ENCODE data around the gene NEK7. TPM values are rescaled to one million over a fixed set of nuclear protein-coding genes. Genes with fewer than 3 reads are reported as not detected.

NEK7 gene
- total and polyA plus RNA-seq, 4 donors = 60.1 to 164 (median 106) TPM

GRCh38 chr1:198276241-198276640 lies 119.4 kb downstream of the NEK7 start:
- no peaks in the 10 kb centered on the region for H3K9me3 ChIP-seq (ENCODE audit: control insufficient read depth, low read length)
- DNase-seq (no peak), ATAC-seq (ENCODE audit: low FRiP score) (no peak)
- no peaks in the 10 kb centered on the region for H3K4me1 ChIP-seq (ENCODE audit: control insufficient read depth in 1 of 2, insufficient read depth in 2 of 2, low read length in 2 of 2)
- H3K27me3 ChIP-seq (ENCODE audit: control insufficient read depth in 1 of 2, insufficient read depth in 2 of 2, low read length in 1 of 2) = no peaks in the 10 kb centered on the region
- H3K36me3 ChIP-seq (ENCODE audit: control insufficient read depth in 1 of 2, insufficient read depth in 2 of 2, low read length in 1 of 2) = no peaks in the 10 kb centered on the region
- no peak overlapping the region for H3K4me3 ChIP-seq (ENCODE audit: low read length in 2 of 2)
- 92 to 93% methylated on average over 1 of the region's 1 CpG for WGBS, 2 donors
- intact Hi-C loops (cut with DNase I) = no loop called here
- H3K27ac ChIP-seq (ENCODE audit: low read depth in 1 of 2, low read length in 2 of 2) = no peak overlapping the region

- H3K27me3 ChIP-seq (ENCODE audit: control insufficient read depth in 1 of 2, insufficient read depth in 2 of 2, low read length in 1 of 2) = no peaks in the 10 kb centered on the region
- no peak for ATAC-seq (ENCODE audit: low FRiP score)
- WGBS, 2 donors = 83 to 94% methylated on average over 1 of the region's 1 CpG
Measured at GRCh38 chr1:198278943-198279342, 122.1 kb downstream of the NEK7 start.

DNA sequence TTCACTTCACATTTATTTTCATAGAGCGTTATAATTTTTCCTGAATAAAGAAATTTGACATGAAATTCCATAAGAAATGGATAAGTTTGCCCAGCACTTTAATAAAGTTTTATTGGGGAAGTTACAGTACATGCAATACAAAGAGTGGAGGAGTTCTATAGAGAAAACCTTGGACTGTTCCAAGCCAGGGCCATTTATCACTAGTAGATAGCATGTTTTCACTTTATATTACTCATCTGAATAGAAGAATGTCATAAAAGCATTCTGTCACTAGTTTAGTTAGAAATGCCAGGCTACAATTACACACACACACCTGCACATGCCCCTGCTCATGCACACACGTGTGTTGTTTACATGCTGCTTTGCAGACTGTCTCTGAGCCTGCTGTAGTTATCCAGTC lies 123.3 kb downstream of the NEK7 start:
- no peaks in the 10 kb centered on the region for H3K4me1 ChIP-seq (ENCODE audit: control insufficient read depth in 1 of 2, insufficient read depth in 2 of 2, low read length in 2 of 2)
- no peak overlapping the region for H3K4me3 ChIP-seq (ENCODE audit: low read length in 2 of 2)
- DNase-seq (no peak), ATAC-seq (ENCODE audit: low FRiP score) (no peak)
- H3K9me3 ChIP-seq (ENCODE audit: control insufficient read depth, low read length) = no peaks in the 10 kb centered on the region
- 91 to 96% methylated on average over 2 of the region's 2 CpGs for WGBS, 2 donors
- no peak overlapping the region for H3K27ac ChIP-seq (ENCODE audit: low read depth in 1 of 2, low read length in 2 of 2)
- intact Hi-C loops (cut with DNase I) = no loop called here
- no peaks in the 10 kb centered on the region for H3K36me3 ChIP-seq (ENCODE audit: control insufficient read depth in 1 of 2, insufficient read depth in 2 of 2, low read length in 1 of 2)
- no peaks in the 10 kb centered on the region for H3K27me3 ChIP-seq (ENCODE audit: control insufficient read depth in 1 of 2, insufficient read depth in 2 of 2, low read length in 1 of 2)

More at GRCh38 chr1:198278943-198279342, 122.1 kb downstream of the NEK7 start:
- H3K9me3 ChIP-seq (ENCODE audit: control insufficient read depth, low read length) = no peaks in the 10 kb centered on the region
- no peaks in the 10 kb centered on the region for H3K36me3 ChIP-seq (ENCODE audit: control insufficient read depth in 1 of 2, insufficient read depth in 2 of 2, low read length in 1 of 2)
- no peak overlapping the region for H3K27ac ChIP-seq (ENCODE audit: low read depth in 1 of 2, low read length in 2 of 2)
- H3K4me3 ChIP-seq (ENCODE audit: low read length in 2 of 2) = no peak overlapping the region
- no peak for DNase-seq
- intact Hi-C loops (cut with DNase I) = no loop called here
- H3K4me1 ChIP-seq (ENCODE audit: control insufficient read depth in 1 of 2, insufficient read depth in 2 of 2, low read length in 2 of 2) = no peaks in the 10 kb centered on the region

DNA sequence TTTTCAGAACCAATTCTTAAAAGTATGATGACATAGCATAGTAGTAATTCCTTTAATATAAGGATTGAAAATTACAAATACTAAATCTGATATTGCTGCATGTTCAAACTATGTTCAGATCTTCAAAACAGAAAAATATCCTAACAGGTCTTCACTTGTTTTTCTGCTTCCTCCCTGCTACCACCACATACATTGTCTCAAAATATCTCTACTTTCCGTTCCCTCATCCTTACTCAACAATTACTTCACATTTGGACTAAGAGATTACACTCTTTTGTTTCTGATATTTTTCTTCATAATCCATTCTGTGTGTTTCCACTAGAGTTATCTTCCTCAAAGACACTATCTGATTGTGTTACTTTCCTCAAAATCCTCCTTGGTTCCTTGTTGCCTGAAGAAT lies 125.1 kb downstream of the NEK7 start:
- Histone ChIP-seq H3K4me3 (ENCODE audit: low read length in 2 of 2) (no peak overlapping the region), H3K4me1 (ENCODE audit: control insufficient read depth in 1 of 2, insufficient read depth in 2 of 2, low read length in 2 of 2) (no peaks in the 10 kb centered on the region), H3K27ac (ENCODE audit: low read depth in 1 of 2, low read length in 2 of 2) (no peak overlapping the region), H3K36me3 (ENCODE audit: control insufficient read depth in 1 of 2, insufficient read depth in 2 of 2, low read length in 1 of 2) (peaks cover 0 to 1% of the 10 kb centered on the region in 2 donors), H3K27me3 (ENCODE audit: control insufficient read depth in 1 of 2, insufficient read depth in 2 of 2, low read length in 1 of 2) (no peaks in the 10 kb centered on the region), H3K9me3 (ENCODE audit: control insufficient read depth, low read length) (no peaks in the 10 kb centered on the region)
- intact Hi-C loops (cut with DNase I) = no loop called here
- DNase-seq (no peak), ATAC-seq (ENCODE audit: low FRiP score) (no peak)
- 87 to 91% methylated on average over 1 of the region's 1 CpG for WGBS, 2 donors

- 69 to 75% methylated on average over 6 of the region's 6 CpGs for WGBS, 2 donors
- ATAC-seq (ENCODE audit: low FRiP score) (no peak), DNase-seq (no peak)
- intact Hi-C loops (cut with DNase I) = no loop called here
- H3K27ac ChIP-seq (ENCODE audit: low read depth in 1 of 2, low read length in 2 of 2) = no peak overlapping the region
- no peaks in the 10 kb centered on the region for H3K4me1 ChIP-seq (ENCODE audit: control insufficient read depth in 1 of 2, insufficient read depth in 2 of 2, low read length in 2 of 2)
- peaks cover 0 to 1% of the 10 kb centered on the region in 2 donors for H3K36me3 ChIP-seq (ENCODE audit: control insufficient read depth in 1 of 2, insufficient read depth in 2 of 2, low read length in 1 of 2)
- no peaks in the 10 kb centered on the region for H3K9me3 ChIP-seq (ENCODE audit: control insufficient read depth, low read length)
- H3K27me3 ChIP-seq (ENCODE audit: control insufficient read depth in 1 of 2, insufficient read depth in 2 of 2, low read length in 1 of 2) = no peaks in the 10 kb centered on the region
- no peak overlapping the region for H3K4me3 ChIP-seq (ENCODE audit: low read length in 2 of 2)
Measured at GRCh38 chr1:198283222-198283621, 126.4 kb downstream of the NEK7 start.

- no peaks in the 10 kb centered on the region for H3K4me1 ChIP-seq (ENCODE audit: control insufficient read depth in 1 of 2, insufficient read depth in 2 of 2, low read length in 2 of 2)
- no peak overlapping the region for H3K27ac ChIP-seq (ENCODE audit: low read depth in 1 of 2, low read length in 2 of 2)
- intact Hi-C loops (cut with DNase I) = no loop called here
- ATAC-seq (ENCODE audit: low FRiP score) (no peak), DNase-seq (no peak)
- no peaks in the 10 kb centered on the region for H3K27me3 ChIP-seq (ENCODE audit: control insufficient read depth in 1 of 2, insufficient read depth in 2 of 2, low read length in 1 of 2)
- 77 to 83% methylated on average over 4 of the region's 4 CpGs for WGBS, 2 donors
- no peaks in the 10 kb centered on the region for H3K9me3 ChIP-seq (ENCODE audit: control insufficient read depth, low read length)
- H3K36me3 ChIP-seq (ENCODE audit: control insufficient read depth in 1 of 2, insufficient read depth in 2 of 2, low read length in 1 of 2) = peaks cover 0 to 1% of the 10 kb centered on the region in 2 donors
- H3K4me3 ChIP-seq (ENCODE audit: low read length in 2 of 2) = no peak overlapping the region
Measured at GRCh38 chr1:198287916-198288315, 131.1 kb downstream of the NEK7 start.

DNA sequence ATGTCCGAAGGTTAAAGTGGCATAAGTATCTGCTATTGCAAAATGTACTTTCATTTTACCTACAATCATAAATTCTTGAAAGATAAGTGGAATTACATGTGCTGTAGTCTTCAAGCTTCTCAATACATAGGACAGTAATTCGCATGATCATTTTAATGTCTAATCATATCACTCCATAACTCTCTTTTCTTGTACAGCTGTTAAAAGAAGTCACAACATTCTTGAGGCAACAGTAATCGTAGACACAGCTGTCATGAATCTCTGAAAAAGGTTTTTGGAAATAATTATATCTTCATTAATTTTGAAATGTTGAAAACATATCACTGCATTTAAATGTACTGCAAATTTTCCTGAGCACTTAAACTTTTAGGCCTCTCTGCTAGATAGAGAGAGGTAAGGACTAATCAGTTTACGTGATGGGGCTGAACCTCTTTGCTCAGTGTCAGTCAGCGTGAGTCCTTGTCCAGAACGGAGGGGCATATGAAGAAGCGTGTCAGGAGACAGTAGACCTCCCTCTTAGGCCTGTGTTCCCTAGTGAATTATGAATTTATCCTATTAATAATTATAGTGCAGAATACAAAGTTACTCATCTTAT lies 133.4 kb downstream of the NEK7 start:
- Histone ChIP-seq H3K36me3 (ENCODE audit: control insufficient read depth in 1 of 2, insufficient read depth in 2 of 2, low read length in 1 of 2) (peaks cover 0 to 1% of the 10 kb centered on the region in 2 donors), H3K27ac (ENCODE audit: low read depth in 1 of 2, low read length in 2 of 2) (no peak overlapping the region), H3K4me1 (ENCODE audit: control insufficient read depth in 1 of 2, insufficient read depth in 2 of 2, low read length in 2 of 2) (no peaks in the 10 kb centered on the region), H3K27me3 (ENCODE audit: control insufficient read depth in 1 of 2, insufficient read depth in 2 of 2, low read length in 1 of 2) (no peaks in the 10 kb centered on the region), H3K9me3 (ENCODE audit: control insufficient read depth, low read length) (no peaks in the 10 kb centered on the region), H3K4me3 (ENCODE audit: low read length in 2 of 2) (no peak overlapping the region)
- DNase-seq = no peak
- 92% methylated on average over 7 of the region's 7 CpGs for WGBS, 2 donors
- intact Hi-C loops (cut with DNase I) = no loop called here
- ATAC-seq (ENCODE audit: low FRiP score) = no peak

GRCh38 chr1:198291036-198291435 lies 134.2 kb downstream of the NEK7 start:
- Histone ChIP-seq H3K27ac (ENCODE audit: low read depth in 1 of 2, low read length in 2 of 2) (no peak overlapping the region), H3K4me1 (ENCODE audit: control insufficient read depth in 1 of 2, insufficient read depth in 2 of 2, low read length in 2 of 2) (no peaks in the 10 kb centered on the region), H3K27me3 (ENCODE audit: control insufficient read depth in 1 of 2, insufficient read depth in 2 of 2, low read length in 1 of 2) (no peaks in the 10 kb centered on the region), H3K36me3 (ENCODE audit: control insufficient read depth in 1 of 2, insufficient read depth in 2 of 2, low read length in 1 of 2) (peaks cover 0 to 1% of the 10 kb centered on the region in 2 donors), H3K9me3 (ENCODE audit: control insufficient read depth, low read length) (no peaks in the 10 kb centered on the region), H3K4me3 (ENCODE audit: low read length in 2 of 2) (no peak overlapping the region)
- intact Hi-C loops (cut with DNase I) = no loop called here
- ATAC-seq (ENCODE audit: low FRiP score) (no peak), DNase-seq (no peak)

- intact Hi-C loops (cut with DNase I) = no loop called here
- Histone ChIP-seq H3K27ac (ENCODE audit: low read depth in 1 of 2, low read length in 2 of 2) (no peak overlapping the region), H3K27me3 (ENCODE audit: control insufficient read depth in 1 of 2, insufficient read depth in 2 of 2, low read length in 1 of 2) (no peaks in the 10 kb centered on the region), H3K4me1 (ENCODE audit: control insufficient read depth in 1 of 2, insufficient read depth in 2 of 2, low read length in 2 of 2) (no peaks in the 10 kb centered on the region), H3K36me3 (ENCODE audit: control insufficient read depth in 1 of 2, insufficient read depth in 2 of 2, low read length in 1 of 2) (no peaks in the 10 kb centered on the region), H3K4me3 (ENCODE audit: low read length in 2 of 2) (no peak overlapping the region), H3K9me3 (ENCODE audit: control insufficient read depth, low read length) (no peaks in the 10 kb centered on the region)
- DNase-seq (no peak), ATAC-seq (ENCODE audit: low FRiP score) (no peak)
Measured at GRCh38 chr1:198291924-198292323, 135.1 kb downstream of the NEK7 start.

Measured in aorta (tissue), 5 donors.